Measurements from ENCODE around the gene ANKRD13A.

GRCh38 chr12:110071504-110071903, 72.3 kb downstream of the ANKRD13A start:
- no peak for TF ChIP-seq GATA2 (CRISPR knock-in tag; IDR thresholded peaks at IDR 0.05)
- TF ChIP-seq CHD2 (IDR thresholded peaks at IDR 0.05; ENCODE audit: low read length, partially characterized antibody) = no peak
- no peak for TF ChIP-seq MXI1 (IDR thresholded peaks at IDR 0.05; ENCODE audit: low read depth, low read length)
- TF ChIP-seq TAF1 (IDR thresholded peaks at IDR 0.05; ENCODE audit: borderline replicate concordance, low read depth, low read length) = no peak
- no peak for TF ChIP-seq RAD21 (IDR thresholded peaks at IDR 0.05; ENCODE audit: low read length)
- no peak for TF ChIP-seq USF1 (IDR thresholded peaks at IDR 0.05; ENCODE audit: borderline replicate concordance, low read depth)
- TF ChIP-seq REST (IDR thresholded peaks at IDR 0.05; ENCODE audit: low read depth, low read length) = no peak
- no peak for TF ChIP-seq YY1 (IDR thresholded peaks at IDR 0.05; ENCODE audit: low read depth)
- no peak for TF ChIP-seq USF2 (IDR thresholded peaks at IDR 0.05; ENCODE audit: borderline replicate concordance, low read depth, low read length)
- no peak for TF ChIP-seq CTCF (IDR thresholded peaks at IDR 0.05)
- TF ChIP-seq RFX5 (IDR thresholded peaks at IDR 0.05; ENCODE audit: low read length) = no peak
- TF ChIP-seq SIN3A (IDR thresholded peaks at IDR 0.05; ENCODE audit: borderline replicate concordance, low read depth, low read length) = no peak
- TF ChIP-seq NRF1 (IDR thresholded peaks at IDR 0.05; ENCODE audit: low read depth, low read length) = no peak
- no peak for TF ChIP-seq GABPA (IDR thresholded peaks at IDR 0.05; ENCODE audit: low read depth)

All from SK-N-SH (cell line).